C4-2B (cell line): Measurements from ENCODE around the gene SLC25A48.

ENCODE experiments used
- ZFX ChIP-seq: fragments of 450-650 bp; IDR thresholded peaks from 2 replicates; pipeline ENCODE4 v1.6.1; 2017
- TF ChIP-seq, protein P1 (sequence below): fragments of 450-650 bp; conservative IDR thresholded peaks from 2 replicates; pipeline ENCODE4 v1.5.1; 2017; ENCODE audit warnings: mild to moderate bottlenecking

DNA sequence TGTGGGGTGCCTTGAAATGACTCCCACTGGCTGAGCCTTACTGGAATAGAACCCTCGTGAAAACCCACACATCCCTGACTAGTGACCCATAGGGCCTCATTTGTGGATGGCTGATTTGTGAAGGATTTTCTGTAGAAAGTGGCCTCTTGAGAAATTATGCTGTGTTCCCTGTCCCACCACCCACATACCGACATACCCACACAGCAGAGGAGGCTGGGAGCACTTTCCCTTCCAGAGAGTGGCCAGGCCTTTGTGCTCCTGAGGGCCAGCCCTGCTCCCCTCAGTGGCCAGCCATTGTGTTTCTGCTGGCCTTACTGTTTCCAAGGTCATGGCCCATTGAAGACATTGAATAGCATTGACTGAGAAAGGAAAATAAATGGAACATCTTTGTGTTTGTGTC is 31.6 kb downstream of the SLC25A48 start:
- TF ChIP-seq, protein P1, sequence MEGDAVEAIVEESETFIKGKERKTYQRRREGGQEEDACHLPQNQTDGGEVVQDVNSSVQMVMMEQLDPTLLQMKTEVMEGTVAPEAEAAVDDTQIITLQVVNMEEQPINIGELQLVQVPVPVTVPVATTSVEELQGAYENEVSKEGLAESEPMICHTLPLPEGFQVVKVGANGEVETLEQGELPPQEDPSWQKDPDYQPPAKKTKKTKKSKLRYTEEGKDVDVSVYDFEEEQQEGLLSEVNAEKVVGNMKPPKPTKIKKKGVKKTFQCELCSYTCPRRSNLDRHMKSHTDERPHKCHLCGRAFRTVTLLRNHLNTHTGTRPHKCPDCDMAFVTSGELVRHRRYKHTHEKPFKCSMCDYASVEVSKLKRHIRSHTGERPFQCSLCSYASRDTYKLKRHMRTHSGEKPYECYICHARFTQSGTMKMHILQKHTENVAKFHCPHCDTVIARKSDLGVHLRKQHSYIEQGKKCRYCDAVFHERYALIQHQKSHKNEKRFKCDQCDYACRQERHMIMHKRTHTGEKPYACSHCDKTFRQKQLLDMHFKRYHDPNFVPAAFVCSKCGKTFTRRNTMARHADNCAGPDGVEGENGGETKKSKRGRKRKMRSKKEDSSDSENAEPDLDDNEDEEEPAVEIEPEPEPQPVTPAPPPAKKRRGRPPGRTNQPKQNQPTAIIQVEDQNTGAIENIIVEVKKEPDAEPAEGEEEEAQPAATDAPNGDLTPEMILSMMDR: no peak
- no peak for TF ChIP-seq ZFX
